ENCODE results near the gene HSPA9.

Gene HSPA9

GRCh38 chr5:138575194-138576015 is at the start of gene HSPA9:
HSPA9 (minus strand) TSS chr5:138575401; CDS start chr5:138575318, 83 bp downstream.
- peak; percentile 98 for DNase-seq

DNA sequence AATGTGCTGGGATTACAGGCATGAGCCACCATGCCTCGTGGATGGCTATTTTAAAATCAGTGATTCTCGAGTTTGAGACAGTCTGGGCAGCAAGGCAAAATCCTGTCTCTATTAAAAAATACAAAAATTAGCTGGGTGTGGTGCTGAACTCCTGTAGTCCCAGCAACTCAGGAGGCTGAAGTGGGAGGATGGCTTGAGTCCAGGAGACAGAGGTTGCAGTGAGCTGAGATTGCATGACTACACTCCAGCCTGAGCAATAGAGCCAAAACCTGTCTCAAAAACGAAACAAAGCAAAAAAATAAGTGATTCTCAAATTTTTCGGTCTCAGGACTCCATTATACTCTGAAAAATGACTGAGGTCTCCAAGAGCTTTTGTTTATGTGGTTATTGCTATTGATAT is 47.9 kb upstream of the HSPA9 start:
- no peak for DNase-seq

- no peak for DNase-seq
These were observed 46.9 kb upstream of the HSPA9 start for GRCh38 chr5:138622051-138622450.

DNA sequence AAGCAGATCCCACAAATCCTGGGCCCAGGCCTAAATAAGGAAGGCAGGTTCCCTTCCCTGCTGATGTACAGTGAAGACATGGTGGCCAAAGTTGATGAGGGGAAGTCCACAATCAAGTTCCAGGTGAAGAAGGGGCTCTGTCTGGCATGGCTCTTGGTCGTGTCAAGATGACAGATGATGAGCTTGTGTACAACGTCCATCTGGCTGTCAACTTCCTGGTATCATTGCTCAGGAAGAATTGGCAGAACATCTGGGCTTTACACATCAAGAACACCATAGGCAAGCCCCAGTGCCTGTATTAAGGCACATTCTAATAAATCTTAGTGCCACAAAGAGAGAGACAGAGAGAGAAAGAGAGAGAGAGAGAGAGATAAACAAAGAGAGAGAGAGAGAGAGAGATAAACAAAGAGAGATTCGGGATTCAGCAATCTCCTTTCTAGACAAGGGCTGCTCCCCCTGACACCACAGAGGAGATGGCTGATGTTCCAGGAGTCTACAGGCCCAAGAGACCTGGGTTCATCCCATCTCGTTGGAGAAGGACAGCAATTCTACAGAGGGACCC is 45.5 kb upstream of the HSPA9 start:
- no peak for DNase-seq

DNA sequence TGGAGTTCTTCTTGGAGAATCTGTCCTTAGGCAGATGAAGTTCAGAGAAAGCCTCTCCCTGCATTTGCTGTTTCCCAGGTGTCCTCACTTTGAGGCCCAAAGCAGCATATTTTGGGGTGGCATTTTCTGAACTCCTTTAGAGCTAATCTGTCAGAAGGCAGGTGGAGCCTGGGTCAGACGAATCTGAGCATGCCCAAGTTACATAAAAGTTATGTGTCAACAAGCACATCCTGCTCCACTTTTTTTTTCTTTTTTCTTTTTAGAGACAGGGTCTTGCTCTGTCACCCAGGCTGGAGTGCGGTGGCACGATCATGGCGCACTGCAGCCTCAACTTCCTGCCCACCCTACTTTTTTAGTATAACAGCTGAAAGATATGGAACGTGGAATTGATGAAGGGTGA is 41.3 kb upstream of the HSPA9 start:
- no peak for DNase-seq

DNA sequence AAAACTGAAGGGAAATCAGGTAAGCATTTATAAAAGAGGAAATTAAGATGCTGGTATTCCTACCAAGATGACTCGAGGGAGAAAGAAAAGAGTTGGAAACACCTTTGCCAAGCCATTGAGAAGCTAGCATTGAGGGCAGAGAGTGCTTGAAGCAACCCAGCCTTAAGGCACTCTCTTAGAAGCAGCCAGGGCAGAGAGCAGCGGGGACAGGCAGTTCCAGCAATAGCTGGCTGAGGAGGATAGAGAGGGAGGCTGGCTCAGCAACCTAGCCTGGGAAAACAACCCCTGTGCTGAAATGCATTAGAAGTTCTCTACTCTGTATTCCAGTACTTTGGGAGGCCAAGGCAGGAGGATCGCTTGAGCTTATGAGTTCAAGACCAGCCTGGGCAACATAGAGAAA is 40.3 kb upstream of the HSPA9 start:
- DNase-seq, result no peak

DNA sequence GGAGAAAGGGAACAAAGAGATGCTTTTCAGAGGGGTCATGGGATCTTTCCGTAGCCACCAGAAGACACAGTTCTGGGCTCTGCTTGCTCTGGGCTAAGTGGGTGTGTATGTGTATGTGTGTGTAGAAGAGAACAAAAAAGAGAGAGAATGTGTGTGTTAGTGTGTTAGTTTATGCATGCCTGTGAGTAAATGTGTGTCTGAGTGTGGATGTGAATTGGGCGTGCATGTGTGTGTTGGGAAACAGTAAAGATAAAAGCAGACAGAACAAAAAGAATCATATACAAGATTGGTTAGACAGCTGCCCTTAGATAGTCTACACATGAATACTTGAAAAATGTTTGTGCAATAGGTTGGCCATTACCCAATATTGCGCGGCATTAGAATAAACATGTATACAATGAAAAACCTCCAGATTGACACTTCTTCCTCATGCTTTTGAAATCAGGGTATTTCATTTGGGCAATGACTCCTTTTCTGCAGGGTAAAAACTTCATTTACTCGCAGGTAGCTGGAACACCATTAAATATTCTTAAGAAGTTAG is 36.5 kb upstream of the HSPA9 start:
- DNase-seq, result no peak

DNA sequence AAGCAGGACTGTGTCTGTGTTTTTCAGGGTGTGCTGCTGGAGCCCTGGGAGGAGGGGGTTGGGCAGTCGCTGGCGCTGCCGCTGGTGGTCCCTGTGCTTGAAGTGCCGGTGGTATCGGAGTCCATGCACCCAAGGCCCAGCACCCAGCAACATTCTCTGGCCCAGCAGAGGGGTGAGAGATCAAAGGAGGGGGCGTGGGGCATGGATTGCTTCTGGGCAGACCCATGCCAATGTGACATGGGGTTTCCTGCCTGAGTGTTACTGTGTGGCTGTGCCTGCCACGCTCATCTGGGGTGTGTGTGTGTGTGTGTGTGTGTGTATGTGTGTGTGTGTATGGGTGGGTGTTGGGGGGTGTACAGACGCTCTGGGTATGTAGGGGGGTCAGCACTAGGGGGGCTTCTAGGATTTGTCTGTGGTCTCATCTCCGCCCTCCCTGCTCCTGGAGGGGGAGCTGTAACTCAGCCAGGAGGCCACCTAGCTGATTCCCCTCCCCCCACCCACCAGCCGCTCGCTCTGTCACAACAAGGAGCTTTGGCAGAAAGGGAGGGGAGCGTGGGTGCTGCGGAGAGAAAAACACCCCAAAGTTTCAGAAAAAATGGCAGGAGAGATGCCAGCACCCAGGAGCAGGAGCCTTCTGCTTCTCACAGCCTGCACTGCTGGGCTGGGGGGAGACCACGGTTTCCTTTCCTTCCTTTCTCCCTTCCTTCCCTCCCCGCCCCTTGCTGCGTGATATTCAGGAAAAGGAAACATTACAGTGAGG is 35.9 kb upstream of the HSPA9 start:
- DNase-seq, result peak; percentile 17

- no peak for DNase-seq
These were observed 35.3 kb upstream of the HSPA9 start for GRCh38 chr5:138610415-138610917.

DNA sequence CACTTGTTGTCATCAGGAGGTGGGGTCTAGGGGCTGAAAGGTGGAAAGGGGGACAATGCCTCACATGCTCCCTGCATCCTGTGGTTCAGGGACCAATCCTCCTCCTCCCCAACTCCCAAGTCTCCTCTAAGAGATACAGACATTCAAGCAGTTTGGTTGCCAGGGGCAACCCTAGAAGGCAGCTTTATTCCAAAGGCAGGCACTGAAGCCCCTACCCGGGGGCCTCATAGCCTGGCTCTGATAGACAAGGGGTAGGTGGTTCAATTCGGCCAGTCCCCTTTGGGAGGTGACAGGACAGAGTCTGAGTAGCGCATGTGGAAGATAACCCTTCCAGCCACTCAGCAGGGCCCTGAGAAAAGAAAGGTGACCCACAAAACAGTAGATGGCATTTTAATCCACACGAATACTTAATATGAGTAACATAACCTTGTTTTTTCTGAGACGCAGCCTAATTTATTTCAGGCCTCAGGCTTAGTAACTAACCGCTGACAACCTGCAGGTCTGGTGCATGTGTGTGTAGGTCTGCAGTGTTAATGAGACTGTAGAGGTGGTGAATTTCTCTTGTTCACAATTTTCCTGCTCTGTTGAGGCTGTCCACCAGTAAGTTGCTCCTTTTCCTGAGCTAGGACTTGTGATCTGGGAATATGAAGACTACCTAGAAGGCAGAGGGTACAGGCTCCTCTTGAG is 31.3 kb upstream of the HSPA9 start:
- no peak for DNase-seq

- DNase-seq, result no peak
These were observed 30.2 kb upstream of the HSPA9 start for GRCh38 chr5:138605254-138605972.

- no peak for DNase-seq
These were observed 29.1 kb upstream of the HSPA9 start for GRCh38 chr5:138604176-138604785.

GRCh38 chr5:138603249-138603920 is 28.2 kb upstream of the HSPA9 start:
- DNase-seq, result peak; percentile 43

- DNase-seq, result no peak
These were observed 27.3 kb upstream of the HSPA9 start for GRCh38 chr5:138602371-138603000.

GRCh38 chr5:138601444-138601843 is 26.2 kb upstream of the HSPA9 start:
- no peak for DNase-seq

DNA sequence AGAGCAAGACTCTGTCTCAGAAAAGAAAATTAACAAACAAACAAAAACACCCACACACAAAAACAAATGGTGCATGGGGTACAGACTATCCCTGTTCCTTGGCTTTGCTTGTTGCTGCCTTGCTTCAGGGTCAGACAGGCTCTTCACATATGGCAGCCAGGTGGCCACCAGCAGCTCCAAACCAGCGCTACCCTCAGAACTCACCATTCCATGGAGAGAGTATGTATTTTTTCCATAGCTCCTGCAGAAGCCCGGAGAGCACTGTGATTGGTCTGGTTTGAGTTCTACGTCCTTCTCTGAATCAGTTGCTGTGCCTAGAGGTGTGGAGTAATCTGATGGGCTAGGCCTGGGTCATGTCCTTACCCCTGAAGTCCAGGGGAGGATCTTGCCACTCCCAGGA is 25.2 kb upstream of the HSPA9 start:
- DNase-seq, result no peak

GRCh38 chr5:138597661-138598400 is 22.6 kb upstream of the HSPA9 start:
- DNase-seq, result no peak

DNA sequence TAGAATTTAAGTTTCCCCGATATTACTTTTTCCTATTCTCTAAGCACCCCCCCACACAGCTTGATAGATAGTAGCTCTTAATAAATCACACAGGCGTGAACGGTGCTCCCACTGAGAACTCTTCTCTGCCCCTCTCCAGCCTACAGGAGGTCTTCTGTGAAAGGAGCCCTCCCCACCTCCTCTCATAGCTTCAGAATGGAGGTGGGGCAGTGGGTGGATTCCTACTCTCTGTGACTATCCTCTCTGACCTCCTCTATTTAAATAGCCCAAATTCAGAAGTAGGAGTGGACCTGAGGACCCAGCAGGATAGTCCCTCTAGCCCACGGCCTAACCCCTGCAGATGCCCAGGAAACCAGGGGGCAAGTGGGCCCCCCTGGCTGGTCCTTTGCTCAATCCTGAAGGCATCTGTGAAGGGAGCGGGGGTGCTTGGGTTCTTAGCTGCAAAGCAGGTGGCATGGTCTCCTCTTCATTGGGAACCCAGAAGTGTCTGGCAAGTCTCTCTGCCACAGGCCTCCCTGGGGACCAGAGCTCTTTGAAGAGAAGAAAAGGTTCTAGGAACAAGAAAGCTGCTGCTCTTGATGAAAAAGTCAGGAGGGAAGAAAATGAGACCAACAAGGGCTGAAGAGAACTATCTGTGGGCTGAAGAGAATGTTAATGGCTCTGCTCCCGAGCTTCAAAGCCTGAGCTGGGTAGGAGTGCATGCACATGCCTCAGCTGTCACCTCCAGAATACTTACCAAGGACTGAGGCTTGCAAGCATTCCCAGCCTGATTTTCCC is 21.1 kb upstream of the HSPA9 start:
- DNase-seq, result no peak

Data from activated CD4-positive, alpha-beta T cell treated with anti-CD3 and anti-CD28 coated beads for 48 hours (primary cell).